ENCODE measurements around the gene ZBTB45.
"Not testable (repeated sequence)": the region's sequence is repeated elsewhere in the genome, so short reads cannot be mapped to it uniquely, and the experiment has no call there.

ZBTB45 gene

DNA sequence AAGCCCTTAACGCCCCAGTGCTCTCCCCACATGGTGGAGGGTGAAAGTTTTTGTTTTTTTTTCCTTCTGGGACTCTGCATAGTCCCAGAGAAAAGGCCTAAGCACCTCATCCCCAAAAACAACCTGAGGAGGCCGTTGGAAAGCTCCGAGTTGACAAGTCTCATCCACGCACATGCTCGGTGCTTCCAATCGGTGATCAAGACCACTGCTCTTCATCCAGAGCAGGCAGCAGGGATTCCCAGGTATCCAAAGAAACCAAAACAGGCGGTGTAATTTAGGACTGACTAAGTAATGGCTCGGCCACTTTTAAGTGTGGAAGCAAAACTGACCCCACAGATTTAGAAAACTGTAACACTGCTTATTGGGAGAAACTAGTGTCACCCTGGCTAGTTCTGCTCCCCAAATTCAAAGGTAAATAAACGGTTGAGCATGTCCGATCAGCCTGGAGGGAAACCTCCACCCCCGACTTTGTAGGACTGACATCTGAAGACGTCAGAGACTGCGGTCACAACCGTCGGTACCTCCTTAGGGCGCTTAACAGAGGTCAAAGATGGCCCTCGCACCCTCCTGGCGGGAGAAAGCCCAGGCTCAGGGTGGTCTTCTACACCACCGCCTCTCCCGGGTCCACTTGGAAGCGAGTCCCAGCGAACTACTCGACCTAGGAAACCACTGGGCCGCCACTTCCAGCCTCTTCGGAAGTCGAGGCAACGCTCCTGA is 44.5 kb downstream of the ZBTB45 start:
- DNase-seq, result no peak

DNA sequence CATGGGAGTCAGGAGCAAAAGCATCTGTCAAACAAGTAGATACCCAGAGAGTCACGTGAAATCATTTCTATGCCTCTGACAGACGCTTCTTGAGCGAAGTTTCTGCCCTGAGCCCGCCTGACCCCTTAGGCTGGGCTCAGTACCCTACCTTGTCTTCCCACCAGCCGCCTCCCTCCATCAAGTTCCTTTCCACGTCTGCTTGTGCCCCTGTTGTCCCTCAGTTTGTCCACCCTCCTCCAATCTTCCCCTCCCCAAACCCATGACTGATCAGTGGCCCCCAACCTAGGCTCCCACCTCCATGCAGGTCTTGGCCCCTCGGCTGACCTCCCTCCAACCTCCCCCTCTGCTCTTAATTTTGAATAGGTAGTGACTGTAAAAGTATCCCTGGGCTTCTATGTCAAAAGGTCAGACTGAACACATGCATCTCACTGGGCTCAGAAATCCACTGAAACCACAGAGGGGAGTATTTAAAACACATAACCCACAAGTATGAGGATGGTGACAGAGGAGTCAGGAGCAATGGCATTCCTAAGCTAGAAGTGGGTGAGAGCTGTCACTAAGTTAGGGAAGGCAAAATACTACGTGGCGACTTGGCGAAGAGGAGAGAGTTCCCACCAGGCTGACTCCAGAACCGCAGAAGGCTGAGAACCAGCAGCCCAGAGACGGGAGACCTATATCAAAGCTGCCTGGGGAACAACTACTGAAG is 45.2 kb downstream of the ZBTB45 start:
- no peak for DNase-seq

DNA sequence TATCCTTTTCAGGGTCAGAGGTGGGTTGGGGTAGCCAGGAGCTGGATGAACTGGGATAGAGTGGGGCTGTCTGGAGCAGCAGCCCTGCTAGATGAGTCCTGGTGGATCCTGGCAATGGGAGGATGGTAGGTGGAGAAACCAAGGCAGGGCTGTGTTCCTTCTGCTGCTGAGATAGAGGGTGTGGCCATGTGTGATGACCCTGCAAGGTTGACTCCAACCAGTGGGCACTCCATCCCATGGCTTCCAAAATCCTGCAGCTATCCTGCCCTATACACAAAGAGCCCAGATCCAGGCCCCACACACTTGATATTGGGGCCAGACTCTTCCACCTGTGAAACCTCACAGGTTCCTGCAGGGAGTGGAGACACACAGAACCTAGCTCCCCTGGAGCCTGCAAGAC is 45.8 kb downstream of the ZBTB45 start:
- no peak for DNase-seq

DNA sequence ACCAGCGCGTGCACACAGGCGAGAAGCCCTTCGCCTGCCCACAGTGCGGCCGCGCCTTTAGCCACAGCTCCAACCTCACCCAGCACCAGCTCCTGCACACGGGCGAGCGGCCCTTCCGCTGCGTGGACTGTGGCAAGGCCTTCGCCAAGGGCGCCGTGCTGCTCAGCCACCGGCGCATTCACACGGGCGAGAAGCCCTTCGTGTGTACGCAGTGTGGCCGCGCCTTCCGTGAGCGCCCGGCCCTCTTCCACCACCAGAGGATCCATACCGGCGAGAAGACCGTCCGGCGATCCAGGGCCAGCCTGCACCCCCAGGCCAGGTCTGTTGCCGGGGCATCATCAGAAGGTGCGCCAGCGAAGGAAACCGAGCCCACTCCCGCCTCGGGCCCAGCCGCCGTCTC is 47.9 kb downstream of the ZBTB45 start:
- DNase-seq, result no peak

DNA sequence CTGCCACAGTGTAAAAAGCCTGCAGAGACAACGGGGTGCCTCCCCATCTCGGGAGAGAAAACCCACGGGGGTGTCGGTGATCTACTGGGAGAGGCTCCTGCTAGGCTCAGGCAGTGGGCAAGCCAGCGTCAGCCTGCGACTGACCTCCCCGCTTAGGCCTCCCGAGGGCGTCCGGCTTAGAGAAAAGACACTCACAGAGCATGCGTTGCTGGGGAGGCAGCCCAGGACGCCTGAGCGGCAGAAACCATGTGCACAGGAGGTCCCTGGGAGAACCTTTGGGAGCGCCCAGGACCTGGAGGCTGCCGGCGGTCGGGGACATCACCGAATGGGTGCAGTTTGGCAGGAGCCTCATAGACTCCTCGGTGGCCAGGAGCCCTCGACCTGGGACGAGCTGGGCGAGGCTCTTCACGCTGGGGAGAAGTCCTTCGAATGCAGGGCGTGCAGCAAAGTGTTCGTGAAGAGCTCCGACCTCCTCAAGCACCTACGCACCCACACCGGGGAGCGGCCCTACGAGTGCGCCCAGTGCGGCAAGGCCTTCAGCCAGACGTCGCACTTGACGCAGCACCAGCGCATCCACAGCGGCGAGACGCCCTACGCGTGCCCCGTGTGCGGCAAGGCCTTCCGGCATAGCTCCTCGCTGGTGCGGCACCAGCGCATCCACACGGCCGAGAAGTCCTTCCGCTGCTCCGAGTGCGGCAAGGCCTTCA is 48.6 kb downstream of the ZBTB45 start:
- DNase-seq, result not testable (repeated sequence)

DNA sequence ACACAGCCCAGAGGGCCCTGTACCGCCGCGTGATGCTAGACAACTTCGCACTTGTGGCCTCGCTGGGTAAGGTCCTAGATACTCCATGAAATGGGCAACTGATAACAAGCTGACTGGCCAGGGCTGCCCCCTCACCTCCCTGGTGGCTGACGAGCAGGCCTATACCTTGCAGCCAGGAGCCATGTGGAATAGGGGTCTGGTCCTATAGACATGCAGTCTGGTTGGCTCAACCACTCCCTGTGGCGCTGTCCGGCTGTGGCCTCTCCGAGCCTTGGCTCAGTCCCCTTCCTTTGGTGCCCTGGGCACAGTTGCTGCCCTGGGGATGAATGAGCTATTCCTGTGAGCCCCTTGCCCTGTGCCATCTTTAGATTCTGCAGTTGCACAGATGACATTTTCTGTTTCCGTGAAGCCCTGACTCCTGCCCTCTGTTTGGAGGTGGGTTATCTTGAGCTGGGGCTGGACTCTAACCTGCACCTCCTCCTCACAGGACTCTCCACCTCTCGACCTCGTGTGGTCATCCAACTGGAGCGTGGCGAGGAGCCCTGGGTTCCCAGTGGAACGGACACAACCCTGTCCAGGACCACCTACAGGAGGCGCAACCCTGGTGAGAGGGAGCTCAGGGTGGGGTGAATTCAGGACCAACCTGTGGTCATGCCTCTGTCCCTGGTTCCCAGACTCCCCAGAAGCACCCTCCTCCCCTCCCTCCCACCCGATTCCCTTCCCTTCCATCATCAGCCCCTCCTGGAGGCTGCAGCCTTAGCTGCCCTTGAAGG is 50.2 kb downstream of the ZBTB45 start:
- DNase-seq, result no peak

DNA sequence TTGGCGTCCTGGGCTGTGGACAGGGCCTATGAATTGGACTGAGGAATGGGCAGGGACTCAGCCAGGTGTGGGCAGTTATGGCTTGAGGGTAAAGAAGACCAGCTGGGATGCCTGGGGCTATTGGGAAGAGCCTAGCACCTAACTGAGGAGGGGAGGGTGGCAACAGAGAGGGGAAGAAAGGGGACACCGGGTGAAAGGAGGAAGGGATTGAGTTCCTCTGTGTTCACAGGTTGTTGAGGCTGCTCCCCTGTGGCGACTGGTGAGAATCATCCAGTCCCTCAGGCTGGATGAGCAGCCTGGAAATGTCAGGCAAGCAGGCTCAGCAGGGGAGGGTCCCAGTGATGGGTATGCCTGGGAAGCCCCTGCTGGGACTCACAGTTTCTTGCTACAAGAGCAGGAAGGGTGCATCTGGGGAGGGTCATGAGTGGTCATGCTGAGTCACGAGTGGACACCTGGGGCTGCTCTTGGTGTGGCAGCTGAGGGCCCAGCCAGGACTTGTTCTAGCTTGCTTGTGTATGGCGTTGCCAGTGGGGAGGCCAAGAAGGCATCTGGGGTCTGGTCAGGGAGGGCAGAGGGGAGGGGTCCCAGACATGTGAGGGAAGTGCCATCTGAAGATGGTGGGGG is 51.3 kb downstream of the ZBTB45 start:
- no peak for DNase-seq

DNA sequence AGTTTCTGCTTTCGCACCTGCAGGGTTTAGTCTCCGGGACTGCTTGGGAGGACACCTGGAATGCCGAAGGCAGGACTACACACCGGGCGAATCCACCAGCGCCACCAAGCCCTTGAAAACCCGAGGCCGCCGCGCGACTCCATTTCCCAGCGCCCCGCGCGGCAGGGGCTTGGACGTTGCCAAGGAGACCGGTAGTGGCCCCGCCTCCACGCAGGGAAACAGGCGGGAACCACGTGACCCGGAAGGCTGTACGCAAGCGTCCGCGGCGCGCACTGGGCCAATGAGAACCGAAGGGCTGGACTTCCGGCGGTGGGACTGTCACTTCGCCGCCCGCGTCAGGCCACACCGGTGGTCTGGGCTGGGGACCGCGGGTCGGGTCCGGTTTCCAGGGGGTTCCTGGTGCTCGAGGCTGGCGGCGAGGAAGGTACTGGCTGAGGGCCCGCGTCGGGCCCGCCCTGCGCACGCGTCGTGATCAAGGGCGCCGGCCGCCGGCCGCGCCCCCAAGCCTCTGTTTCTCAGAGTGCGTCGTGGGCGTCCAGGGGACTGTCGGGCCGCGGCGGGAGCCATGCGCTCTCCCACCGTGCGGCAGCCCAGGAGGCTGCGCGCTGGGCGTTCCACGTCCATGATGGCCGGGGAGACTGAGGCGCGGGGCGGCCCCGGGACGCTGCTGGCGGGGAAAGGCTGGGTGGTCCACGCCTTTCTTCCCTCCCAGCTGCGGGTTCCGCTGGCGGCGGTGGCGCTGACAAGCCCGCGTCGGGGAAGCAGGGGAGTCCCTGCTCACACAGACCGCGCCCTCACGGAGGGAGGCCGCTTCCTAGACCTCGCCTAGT is 52.6 kb downstream of the ZBTB45 start, which contains the start of gene ZNF324:
TSS of gene ZNF324 (plus strand) at position 321 of the 830 bp plus-strand sequence. CDS start 2,106 bp downstream, outside the sequence.
- DNase-seq, result peak; percentile 96

DNA sequence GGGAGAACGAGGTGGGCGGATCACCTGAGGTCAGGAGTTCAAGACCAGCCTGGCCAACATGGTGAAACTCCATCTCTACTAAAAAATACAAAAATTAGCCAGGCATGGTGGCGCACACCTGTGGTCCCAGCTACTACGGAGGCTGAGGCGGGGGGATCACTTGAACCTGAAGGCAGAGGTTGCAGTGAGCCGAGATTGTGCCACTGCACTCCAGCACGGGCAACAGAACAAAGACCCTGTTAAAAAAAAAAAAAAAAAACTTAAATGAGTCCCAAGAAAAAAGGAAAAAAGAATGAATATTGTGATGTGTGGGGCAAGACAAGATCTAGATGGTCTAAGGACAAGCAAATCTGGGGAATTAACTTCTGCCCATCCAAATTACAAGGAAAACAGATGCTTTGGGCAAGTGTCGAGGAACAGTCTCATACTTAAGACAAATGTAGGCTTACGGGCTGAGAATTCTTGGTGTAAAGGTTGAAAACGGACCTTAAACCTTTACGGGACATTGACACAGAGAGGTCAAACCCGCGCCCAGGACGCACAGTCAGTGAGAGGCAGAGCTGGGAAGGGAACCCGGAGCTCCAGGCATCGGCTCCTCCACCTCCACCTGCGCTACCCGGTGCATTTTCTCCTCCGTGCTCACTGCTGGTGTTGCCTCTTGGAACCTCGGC is 53.4 kb downstream of the ZBTB45 start:
- DNase-seq, result no peak

Data from CD4-positive, alpha-beta T cell treated with Interleukin-1 beta for 1 hour (primary cell).